ENCODE data around the gene NCEH1.
"Not testable (repeated sequence)": the region's sequence is repeated elsewhere in the genome, so short reads cannot be mapped to it uniquely, and the experiment has no call there.

Gene NCEH1

DNA sequence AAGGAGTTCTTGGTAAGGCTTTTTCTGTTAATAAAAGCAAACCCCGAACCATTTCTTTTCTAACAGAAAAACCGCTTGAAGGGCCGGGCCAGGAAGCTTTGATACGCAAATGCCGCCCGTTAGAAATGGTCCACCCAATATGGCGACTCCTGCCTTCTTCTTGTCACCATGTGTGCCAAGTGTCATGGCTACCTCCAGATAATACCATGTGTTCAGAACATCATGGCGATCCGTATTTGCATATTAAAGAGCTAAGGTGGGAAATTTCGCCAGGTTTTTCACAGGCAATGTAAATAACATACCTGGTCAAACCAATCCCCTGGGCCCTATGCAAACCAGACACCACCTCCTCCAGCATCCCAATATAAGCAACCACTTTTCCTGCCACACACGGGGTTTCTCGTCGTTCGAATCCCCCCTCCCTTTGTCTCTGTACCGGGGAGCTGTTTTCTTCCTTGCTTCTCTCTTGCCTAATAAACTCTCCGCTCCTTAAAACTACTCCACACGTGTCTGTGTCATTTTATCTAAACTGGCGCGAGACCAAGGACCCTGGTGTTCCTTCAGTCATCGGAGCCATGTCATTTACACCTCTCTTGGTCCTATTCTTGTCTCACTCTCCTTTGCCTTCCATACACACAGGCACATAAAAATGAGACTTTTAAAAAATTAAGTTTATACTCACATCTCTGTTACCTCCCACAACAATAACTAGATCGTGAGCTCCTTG is 34.5 kb downstream of the NCEH1 start:
- no peak for DNase-seq (ENCODE audit: low read depth in 2 of 2)

DNA sequence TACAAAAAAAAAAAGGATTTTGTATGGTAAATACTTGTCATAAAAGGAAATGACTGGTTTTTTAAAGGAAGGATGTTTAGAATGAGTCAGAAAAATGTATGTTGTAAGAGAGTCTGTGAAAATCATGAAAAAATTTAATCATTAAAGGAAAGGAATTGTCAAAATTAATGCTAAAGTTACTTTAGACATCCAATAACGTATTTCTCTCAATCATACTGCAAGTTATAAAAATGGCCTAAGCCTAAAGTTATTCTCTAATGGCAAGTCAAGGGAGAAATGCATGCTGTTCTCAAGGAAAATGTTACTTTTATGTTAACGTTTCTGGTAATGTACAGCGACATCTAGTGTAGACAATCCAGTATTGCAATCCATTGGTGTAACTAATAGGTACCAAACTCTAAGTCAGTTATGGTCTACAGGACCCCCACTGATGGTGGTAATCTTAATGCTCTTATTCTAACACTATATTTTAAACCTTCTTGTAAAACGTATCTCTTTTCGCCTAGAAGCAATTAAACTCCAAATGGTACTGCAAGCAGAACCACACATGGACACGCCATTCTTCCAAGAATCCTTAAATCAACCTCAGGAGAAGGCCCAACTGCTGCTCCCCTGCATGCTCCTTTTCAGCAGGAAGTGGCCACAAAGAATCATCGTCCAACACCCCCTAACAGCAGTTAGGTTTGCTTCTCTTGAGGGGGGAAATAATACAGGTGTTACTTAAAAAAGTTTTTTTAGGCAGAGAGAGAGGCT is 35.2 kb downstream of the NCEH1 start:
- DNase-seq (ENCODE audit: low read depth in 2 of 2), result no peak

DNA sequence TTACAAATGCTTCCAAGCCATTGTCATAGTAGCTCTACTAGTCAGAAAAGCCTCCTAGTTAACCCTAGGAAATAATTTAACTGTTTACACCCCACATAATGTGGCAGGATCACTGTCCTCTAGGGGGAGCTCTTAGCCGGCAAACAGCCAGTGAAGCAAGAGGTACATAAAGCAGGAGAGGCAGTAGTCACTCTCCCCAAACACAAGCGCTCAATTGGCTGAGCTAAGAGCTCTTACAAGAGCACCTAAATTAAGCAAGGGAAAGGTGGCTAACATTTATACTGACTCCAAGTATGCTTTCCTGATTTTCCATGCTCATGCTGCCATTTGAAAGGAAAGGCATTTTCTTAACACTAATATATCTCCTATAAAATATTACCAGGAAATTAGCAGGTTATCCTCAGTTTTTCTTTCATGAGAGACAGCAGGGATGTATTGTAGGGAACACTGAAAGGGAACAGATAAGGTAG is 37.6 kb downstream of the NCEH1 start:
- DNase-seq (ENCODE audit: low read depth in 2 of 2), result peak; percentile 21 to 59

DNA sequence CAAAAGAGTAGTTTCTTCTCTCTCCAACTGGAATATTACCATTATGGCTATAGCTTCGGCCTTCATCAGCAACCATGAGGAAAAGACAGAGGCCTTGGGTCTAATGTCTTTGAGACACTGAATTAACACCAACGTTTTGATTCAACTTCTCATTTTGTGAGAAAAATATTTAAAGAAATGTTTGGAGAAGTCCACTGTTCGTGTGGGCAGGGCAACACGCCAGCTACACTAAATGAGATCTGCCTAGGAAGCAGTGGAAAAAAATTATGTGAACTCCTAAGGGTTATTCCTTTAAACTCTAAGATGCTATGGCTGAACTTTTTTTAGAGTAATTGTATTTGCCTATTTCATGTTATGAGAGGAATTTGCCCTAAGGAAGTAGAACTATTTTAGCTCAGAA is 41.8 kb downstream of the NCEH1 start:
- DNase-seq (ENCODE audit: low read depth in 2 of 2), result no peak

DNA sequence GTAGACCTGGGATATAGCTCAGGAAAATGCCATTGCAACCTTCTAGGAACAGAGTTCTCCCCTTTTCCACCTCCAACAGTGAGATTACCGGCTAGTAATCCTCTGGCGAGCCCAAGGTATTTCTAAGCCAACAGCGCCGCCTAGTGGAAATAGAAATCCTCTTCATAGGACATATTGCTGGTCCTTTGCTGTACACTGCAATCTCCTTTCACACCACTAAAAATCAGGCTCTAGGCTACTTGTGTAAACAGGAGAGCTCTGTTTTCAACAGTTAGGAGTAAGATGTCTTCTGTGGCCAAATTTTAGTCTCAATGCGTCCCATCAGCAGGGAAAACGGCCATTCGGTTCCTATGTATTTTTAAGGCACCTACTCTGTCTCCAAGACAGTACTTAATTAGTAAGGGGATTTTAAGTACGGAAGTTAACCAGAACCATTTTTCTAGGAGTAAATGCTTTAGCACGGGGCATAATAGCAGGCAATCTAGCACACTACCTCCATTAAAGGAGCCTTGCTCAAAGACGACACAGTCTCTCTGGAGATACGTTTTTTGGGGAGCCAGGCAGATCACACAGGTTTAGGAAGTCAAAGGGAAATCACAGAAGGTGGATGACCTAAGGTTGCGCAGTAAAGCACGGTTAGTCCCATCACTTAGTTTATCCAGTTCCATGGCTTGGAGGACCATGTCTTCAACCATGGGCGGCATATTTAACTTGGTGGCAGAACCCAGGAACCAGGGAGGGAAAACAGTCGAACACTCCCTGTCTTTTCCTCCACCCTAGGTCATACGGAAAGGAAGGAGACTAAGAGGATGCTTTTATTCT is 43.8 kb downstream of the NCEH1 start:
- peak; percentile 55 to 72 for DNase-seq (ENCODE audit: low read depth in 2 of 2)

DNA sequence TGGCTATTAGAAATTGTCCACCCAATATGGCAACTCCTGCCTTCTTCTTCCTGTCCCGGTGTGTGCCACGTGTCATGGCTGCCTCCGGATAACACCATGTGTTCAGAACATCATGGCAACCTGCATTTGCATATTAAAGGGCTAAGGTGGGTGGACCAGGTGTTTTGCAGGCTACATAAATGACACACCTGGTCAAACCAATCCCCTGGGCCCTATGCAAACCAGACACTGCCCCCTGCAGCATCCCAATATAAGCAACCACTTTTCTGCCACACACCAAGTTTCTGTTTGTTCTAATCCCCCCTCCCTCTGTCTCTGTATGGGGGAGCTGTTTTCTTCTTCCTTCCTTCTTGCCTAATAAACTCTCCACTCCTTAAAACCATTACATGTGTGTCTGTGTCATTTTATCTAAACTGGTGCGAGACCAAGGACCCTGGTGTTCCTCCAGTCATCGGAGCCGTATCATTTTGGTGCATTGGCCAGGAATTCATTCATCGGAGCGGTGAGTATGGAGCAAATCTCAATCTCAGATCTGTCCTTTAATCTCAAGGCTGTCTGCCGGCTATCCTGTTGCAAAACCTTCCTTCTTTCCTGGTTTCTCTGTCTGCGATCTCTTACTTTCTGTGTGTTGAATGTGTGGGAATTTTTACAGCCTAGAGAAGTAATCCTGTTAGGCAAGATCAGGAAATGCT is 44.5 kb downstream of the NCEH1 start:
- no peak for DNase-seq (ENCODE audit: low read depth in 2 of 2)

DNA sequence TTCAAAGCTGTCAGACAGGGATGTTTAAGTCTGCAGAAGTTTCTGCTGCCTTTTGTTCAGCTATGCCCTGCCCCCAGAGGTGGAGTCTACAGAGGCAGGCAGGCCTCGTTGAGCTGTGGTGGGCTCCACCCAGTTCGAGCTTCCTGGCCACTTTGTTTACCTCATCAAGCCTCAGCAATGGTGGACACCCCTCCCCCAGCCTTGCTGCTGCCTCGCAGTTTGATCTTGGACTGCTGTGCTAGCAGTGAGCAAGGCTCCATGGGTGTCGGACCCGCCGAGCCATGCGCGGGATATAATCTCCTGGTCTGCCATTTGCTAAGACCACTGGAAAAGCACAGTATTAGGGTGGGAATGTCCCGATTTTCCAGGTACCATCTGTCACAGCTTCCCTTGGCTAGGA is 45.4 kb downstream of the NCEH1 start:
- DNase-seq (ENCODE audit: low read depth in 2 of 2), result not testable (repeated sequence)

DNA sequence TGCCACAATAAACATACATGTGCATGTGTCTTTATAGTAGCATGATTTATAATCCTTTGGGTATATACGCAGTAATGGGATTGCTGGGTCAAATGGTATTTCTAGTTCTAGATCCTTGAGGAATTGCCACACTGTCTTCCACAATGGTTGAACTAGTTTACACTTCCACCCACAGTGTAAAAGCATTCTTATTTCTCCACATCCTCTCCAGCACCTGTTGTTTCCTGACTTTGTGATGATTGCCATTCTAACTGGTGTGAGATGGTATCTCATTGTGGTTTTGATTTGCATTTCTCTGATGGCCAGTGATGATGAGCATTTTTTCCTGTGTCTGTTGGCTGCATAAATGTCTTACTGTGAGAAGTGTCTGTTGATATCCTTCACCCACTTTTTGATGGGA is 50.4 kb downstream of the NCEH1 start:
- DNase-seq (ENCODE audit: low read depth in 2 of 2), result not testable (repeated sequence)

DNA sequence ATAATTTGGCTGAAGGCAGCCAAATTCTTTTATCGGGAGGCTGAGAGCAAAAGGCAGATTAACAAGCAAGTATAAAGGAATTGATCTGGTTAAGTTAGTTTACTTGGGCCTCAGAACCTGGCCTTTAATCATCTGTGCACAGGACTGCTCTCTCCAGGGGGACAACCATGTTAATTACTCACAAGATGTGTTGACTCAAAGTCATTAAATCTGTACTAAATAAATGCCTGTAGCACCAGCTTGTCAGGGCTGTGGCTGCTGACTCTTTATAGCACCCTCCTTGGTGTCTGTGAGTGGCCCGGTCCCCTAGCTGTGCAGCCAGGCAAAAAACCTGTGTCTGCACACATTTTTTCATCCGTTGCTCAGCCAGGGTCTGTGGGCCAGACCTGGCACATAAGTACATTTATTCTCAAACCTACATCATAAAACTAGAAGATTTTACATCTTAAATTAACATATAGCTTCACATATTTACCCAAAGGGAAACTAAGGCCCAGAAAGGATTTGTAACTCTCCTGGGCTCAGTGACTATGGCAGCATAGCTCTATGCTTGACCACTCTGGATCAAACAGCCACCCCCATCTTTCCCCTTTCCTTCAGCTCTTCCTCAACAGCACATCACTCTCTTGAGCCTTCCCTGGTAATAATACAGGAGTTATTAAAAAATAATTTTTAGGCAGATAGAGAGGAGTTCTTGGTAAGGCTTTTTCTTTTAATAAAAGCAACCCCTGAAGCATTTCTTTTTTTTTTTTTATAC is 51.4 kb downstream of the NCEH1 start:
- no peak for DNase-seq (ENCODE audit: low read depth in 2 of 2)

DNA sequence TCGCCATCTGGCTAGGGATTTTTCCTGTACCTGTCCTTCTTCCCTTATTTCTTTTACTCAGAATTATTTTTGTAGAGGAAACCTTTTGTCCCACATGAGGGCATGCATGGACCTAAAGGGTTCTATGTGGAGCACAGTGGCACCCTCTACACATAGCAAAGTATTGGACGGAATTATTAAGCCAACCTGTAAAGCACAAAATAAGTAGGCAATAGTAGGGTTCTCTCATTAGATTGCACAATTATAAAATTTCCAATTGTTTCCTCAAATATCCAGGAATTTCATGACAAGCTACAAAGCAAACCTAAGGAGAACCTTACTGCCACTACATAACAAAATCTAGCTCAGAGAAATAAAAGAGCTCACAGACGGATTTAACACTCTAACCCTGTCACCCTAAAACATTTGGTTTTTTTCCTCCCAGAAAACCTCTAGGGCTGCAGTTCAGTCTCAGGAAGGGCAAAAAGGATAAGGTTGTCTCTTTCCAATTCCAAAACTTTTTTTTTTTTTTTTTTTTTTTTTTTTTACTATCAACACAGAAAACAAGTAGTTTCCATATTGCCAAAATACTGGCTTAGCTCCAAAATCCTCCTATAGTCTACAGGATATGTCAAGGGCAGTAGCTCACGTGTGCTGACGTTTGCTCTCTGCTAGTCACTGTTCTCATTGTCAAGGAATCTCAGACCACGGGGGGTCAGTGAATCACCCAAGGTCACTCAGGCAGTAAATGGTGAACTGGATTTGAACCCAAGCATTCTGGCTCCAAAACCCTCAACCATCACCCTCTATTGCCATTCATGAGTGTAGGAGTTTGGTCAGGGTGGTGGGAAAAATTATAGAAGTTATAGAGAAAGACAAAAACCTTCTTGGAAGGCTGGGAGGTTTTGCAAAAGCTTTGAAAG is 52.3 kb downstream of the NCEH1 start:
- no peak for DNase-seq (ENCODE audit: low read depth in 2 of 2)

DNA sequence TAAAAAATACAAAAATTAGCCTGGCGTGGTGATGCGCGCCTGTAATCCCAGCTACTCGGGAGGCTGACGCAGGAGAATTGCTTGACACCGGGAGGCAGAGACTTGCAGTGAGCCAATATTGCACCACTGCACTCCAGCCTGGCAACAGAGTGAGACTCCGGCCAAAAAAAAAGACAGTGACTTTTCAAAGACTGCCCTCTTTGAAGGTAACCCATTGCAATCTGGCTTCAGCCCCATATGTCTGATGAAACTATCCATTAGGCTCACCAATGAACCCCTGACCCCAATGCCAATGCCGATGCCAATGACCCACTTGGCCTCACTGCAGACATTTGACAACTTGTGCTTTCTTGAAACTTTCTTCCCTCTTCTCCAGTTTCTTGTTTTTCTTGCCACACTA is 54.3 kb downstream of the NCEH1 start:
- DNase-seq (ENCODE audit: low read depth in 2 of 2), result no peak

DNA sequence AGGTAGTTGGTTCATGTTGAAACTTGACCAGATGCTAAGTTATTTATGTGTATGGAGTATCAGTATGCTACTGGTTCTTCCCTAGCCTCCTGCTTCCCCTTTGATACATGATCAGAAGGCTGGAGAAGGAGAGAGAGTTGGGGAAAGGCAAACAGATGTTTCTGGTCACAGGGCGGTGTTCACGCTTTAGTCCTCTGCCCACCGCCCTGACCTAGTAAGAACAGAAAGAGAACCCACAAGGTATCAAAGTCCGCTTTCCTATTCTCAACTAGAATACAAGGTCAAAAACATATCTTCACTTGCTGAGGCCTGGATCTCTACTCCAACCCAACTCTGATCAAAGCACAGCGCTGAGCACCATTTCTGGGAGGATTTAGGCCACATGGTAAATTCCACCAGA is 55.5 kb downstream of the NCEH1 start:
- no peak for DNase-seq (ENCODE audit: low read depth in 2 of 2)

DNA sequence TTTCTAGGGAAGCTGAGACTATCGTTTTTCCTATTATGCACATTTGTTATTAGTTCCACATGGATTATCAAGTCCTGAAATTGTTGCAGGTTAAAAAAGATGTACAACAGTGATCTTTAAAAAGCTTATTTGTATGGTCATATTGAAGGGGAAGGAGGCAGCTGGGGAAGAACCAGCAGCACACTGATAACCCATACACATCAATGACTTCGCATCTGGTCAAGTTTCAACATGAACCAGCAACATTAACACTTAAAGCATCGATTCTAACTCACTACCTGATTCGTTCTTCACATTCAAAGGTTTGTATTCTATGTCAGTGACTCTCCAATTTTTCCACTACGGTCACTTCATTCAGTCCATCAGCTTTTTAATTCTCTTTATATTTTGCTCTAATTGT is 56.4 kb downstream of the NCEH1 start:
- no peak for DNase-seq (ENCODE audit: low read depth in 2 of 2)

DNA sequence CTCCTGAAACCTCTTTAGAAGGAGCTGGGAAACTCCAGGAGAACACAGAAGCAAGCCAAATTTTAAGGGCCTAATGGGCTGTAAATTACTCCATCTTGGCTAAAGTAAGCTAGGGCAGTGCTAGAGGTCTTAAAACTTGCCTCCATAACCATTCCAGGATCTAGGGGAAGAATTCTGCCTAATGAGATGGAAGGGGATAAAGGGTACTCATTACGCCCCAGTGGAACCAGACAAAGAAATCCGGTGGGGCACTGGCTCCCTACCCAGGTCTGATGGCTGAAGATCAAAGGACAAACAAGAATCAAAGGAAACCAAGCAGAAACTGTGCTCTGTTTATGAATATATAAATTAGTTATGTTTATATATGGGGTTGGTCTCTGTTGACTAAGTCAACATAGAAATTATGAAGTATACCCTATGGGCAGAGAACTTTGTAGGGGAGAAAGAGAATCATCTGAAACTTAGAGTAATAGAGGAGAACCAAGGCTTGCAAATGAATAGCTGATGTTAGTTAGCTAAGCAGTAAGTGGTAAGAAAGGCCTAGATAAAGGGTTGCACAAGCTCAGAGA is 57.8 kb downstream of the NCEH1 start:
- no peak for DNase-seq (ENCODE audit: low read depth in 2 of 2)

DNA sequence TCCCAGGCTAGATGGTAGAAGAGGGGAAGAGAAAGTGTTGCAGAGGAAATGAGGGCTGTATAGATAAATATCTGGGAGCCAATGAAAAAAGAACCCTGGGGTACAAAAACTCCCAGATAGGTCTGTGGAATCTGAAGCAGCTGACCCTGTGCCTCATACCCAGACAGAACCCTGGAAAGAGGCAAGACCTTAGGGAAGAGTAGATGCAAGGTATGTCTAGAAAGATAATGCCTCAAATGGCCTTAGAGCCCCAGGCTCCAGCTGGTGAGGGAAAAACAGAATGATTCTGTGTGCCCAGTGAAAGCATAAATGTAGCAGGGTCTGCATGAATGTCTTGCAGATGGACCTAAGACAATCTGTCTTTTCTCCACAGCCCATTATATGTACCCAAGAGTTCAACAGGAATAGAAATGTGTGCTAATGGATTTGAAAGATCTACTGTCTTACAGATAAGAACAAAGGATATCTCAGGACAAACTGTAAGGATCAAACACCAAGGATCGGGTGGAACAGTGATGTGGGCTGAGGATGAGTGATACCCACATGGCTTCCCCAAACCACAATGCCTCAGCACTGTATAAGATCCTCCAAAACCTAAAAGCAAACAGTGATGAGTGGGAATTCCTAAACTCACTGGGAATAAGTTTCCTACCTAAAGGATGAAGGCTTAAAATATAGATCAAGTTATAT is 58.8 kb downstream of the NCEH1 start:
- no peak for DNase-seq (ENCODE audit: low read depth in 2 of 2)

DNA sequence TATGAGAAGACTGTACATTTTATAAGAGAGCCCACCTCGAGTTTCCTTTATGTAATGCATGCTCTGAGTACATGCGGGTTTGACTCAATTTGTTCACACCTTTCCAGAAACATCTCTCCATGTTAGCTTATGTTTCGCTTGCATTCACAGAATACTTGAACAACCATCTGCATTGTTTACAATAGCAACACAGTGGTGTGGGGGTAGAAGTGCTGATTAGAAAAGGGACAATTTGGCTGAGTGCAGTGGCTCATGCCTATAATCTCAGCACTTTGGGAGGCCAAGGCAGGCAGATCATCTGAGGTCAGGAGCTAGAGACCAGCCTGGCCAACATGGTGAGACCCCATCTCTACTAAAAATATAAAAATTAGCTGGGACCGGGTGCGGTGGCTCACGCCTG is 60.9 kb downstream of the NCEH1 start:
- no peak for DNase-seq (ENCODE audit: low read depth in 2 of 2)

DNA sequence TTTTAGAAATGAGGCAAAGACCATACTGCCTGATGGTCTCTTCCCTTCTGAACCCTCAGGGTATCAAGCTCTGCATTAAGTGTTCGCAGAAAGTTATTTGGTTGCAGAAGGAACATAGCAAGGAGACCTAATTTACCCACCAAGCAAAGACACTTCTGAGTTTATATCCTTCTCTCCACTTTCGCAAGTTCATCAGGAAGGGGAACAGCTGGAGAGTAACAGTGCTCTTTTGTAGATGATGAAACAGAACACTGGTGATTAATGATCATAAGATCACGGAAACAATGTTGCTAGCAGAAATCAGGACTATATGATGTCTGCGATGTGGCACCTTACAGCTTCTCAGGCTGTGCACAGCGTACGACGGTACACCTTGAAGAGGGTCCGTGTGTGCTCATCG is 62.1 kb downstream of the NCEH1 start:
- no peak for DNase-seq (ENCODE audit: low read depth in 2 of 2)

DNA sequence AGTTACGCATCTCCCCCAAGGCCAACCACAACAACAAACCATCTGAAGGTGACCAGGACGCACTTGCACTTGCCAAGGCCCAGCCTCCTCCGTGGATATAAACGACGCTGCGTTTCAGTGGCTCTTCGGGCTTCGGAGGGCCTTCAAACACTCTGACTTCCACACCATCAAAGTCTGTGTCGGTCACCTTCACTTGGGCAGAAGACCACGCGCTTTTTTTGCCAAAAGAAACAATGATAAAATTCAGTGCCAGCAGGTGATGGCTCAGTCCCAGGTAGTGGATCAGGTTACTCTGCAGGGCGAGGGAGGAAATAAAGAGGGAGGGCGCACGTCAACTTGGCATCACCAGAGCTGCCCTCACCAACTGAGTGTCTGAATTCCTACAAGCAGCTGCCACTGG is 63.0 kb downstream of the NCEH1 start:
- DNase-seq (ENCODE audit: low read depth in 2 of 2), result no peak

DNA sequence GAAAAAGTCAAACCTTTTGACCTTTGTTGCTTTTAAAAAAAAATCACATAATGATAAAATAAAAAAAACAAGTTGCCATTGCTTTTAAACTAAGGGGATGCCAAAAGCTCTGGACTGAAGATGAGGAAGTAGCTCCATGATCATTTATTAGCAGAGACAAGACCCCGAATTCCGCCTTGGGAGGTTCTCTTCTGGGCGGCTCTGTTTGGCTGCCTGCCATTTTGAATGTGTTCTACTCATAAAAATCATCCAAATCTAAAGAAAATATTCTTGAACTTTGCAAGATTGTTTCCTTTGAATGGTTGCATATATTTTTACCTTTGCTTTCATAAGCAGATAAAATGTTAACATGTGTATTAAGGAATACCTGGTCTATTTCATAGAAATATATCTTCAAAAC is 63.8 kb downstream of the NCEH1 start:
- no peak for DNase-seq (ENCODE audit: low read depth in 2 of 2)

All from stimulated activated CD4-positive, alpha-beta T cell treated with anti-CD3 and anti-CD28 coated beads, Interleukin-12 subunit alpha, Interleukin-12 subunit beta, amount 100 ng/mL, for 24 hours (primary cell).